ENCODE data around the gene RGS1. TPM values are rescaled to one million over a fixed set of nuclear protein-coding genes. Genes with fewer than 3 reads are reported as not detected.

Gene RGS1
- total RNA-seq, 3 donors from 2014 or later: 8.9 to 82.0 (median 20.6) TPM

- Histone ChIP-seq H3K4me3 (no peak overlapping the region), H3K4me1 (ENCODE audit: low read depth) (no peaks in the 10 kb centered on the region), H3K36me3 (ENCODE audit: low read depth) (no peaks in the 10 kb centered on the region), H3K9me3 (no peaks in the 10 kb centered on the region)
- ATAC-seq (no peak), DNase-seq (no peak)
- TF ChIP-seq, protein P1, sequence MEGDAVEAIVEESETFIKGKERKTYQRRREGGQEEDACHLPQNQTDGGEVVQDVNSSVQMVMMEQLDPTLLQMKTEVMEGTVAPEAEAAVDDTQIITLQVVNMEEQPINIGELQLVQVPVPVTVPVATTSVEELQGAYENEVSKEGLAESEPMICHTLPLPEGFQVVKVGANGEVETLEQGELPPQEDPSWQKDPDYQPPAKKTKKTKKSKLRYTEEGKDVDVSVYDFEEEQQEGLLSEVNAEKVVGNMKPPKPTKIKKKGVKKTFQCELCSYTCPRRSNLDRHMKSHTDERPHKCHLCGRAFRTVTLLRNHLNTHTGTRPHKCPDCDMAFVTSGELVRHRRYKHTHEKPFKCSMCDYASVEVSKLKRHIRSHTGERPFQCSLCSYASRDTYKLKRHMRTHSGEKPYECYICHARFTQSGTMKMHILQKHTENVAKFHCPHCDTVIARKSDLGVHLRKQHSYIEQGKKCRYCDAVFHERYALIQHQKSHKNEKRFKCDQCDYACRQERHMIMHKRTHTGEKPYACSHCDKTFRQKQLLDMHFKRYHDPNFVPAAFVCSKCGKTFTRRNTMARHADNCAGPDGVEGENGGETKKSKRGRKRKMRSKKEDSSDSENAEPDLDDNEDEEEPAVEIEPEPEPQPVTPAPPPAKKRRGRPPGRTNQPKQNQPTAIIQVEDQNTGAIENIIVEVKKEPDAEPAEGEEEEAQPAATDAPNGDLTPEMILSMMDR (IDR thresholded peaks at IDR 0.05): no peak
- intact Hi-C loops (cut with DNase I, micrococcal nuclease): no loop called here
These were observed 24.7 kb downstream of the RGS1 start for GRCh38 chr1:192600275-192600674.

GRCh38 chr1:192601143-192601542 lies 25.6 kb downstream of the RGS1 start:
- no peaks in the 10 kb centered on the region for H3K4me1 ChIP-seq (ENCODE audit: low read depth)
- ATAC-seq (no peak), DNase-seq (no peak)
- TF ChIP-seq, protein P1 (IDR thresholded peaks at IDR 0.05): no peak
- H3K36me3 ChIP-seq (ENCODE audit: low read depth): no peaks in the 10 kb centered on the region
- no peaks in the 10 kb centered on the region for H3K9me3 ChIP-seq
- H3K4me3 ChIP-seq: no peak overlapping the region
- intact Hi-C loops (cut with DNase I, micrococcal nuclease): no loop called here

DNA sequence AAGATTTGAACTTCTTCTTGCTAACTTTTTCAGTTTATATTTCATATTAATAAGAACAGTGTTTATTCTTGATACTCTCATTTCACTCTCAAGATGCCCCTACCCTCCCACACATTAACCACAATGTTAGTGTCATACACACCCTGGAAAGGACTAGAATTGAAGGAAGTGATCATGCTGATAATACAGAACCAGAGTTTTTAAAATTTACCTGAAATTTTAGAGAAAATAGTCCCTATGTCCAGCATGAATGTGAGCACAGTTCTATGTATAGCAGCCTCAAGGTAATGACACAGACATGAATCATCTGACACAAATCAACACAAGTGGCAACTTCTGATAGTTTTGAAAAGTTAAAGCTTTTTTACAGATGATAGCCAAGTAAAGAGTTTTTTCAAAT lies 26.0 kb downstream of the RGS1 start:
- Histone ChIP-seq H3K4me1 (ENCODE audit: low read depth) (no peaks in the 10 kb centered on the region), H3K9me3 (no peaks in the 10 kb centered on the region), H3K36me3 (ENCODE audit: low read depth) (no peaks in the 10 kb centered on the region), H3K4me3 (no peak overlapping the region)
- TF ChIP-seq, protein P1 (IDR thresholded peaks at IDR 0.05): no peak
- DNase-seq: no peak
- intact Hi-C loops (cut with DNase I, micrococcal nuclease): no loop called here
- ATAC-seq: no peak

DNA sequence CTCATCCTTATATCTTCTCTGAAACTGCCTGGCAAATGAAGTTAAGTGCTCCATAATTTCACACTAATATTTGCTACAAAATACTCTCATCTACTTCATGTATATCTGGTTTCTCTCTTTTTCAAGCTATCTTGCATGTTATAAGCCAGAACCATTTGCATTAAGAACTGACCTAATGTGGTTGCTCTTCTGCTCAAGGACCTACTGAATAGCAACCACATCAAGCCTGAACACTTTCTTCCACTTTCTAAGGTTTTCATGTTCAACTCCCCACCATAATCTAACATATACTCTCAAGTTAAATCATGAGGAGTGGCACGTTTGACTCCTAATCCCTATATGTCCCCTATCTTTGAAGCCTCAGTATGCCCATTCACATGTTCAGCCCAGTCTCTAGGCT lies 27.2 kb downstream of the RGS1 start:
- TF ChIP-seq, protein P1 (IDR thresholded peaks at IDR 0.05): no peak
- H3K4me1 ChIP-seq (ENCODE audit: low read depth): no peaks in the 10 kb centered on the region
- H3K4me3 ChIP-seq: no peak overlapping the region
- ATAC-seq: no peak
- no peaks in the 10 kb centered on the region for H3K9me3 ChIP-seq
- no peak for DNase-seq
- H3K36me3 ChIP-seq (ENCODE audit: low read depth): no peaks in the 10 kb centered on the region
- intact Hi-C loops (cut with DNase I, micrococcal nuclease): no loop called here

DNA sequence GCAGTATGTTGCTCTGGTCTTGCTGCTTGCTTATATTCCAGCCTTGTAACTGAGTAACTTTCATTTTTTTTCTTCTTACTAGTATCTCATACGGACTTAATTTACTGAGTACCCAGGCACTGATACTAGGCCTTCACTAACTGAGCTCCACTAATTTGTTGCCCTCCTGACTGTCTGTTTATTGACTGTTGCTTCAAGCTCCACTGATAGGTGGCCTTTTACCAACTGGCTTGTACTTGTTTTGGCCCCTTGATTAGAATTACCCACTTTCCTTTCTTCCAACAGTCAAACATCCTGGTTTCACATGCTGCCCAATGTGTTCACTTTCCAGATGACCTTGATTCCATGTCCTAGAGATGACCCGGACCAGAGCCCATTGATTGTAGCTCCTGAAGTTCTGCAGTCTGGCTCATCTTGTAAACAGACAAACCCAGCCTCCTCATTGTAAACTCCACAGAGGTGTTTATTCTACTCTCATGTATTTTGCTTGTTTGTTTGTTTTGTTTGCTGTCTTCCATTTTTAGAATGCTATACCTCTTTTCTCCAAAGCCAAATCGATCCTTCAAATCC lies 27.7 kb downstream of the RGS1 start:
- Histone ChIP-seq H3K4me3 (no peak overlapping the region), H3K9me3 (no peaks in the 10 kb centered on the region), H3K4me1 (ENCODE audit: low read depth) (no peaks in the 10 kb centered on the region), H3K36me3 (ENCODE audit: low read depth) (no peaks in the 10 kb centered on the region)
- intact Hi-C loops (cut with DNase I, micrococcal nuclease): no loop called here
- DNase-seq (no peak), ATAC-seq (no peak)
- TF ChIP-seq, protein P1 (IDR thresholded peaks at IDR 0.05): no peak

Data from mucosa of descending colon (tissue), 3 donors.